Heart right ventricle (tissue), 16 donors: Measurements from ENCODE around the gene RBM27. TPM values are rescaled to one million over a fixed set of nuclear protein-coding genes. Genes with fewer than 3 reads are reported as not detected.

Source experiments
- ATAC-seq, 8 donors: fragments of 200-7000 bp; cut with Tn5 transposase; one replicate each; pipeline ENCODE4 v1.9.1; 2020; ENCODE audit warnings: mild to moderate bottlenecking in 8 of 8, moderate library complexity in 8 of 8, moderate number of reproducible peaks in 1 of 8
- DNase-seq, 2 donors: peaks; one replicate each; pipeline ENCODE4 v3.0.0-alpha.2; 2020
- H3K27ac ChIP-seq, 10 donors: fragments of 200-600 bp; sonication (generic) in 2 of 10; one replicate each; pipeline versions ENCODE4 v1.5.0 to v1.8.0; 2020 to 2022; ENCODE audit warnings: mild to moderate bottlenecking in 3 of 10
- H3K27me3 ChIP-seq, 7 donors: fragments of 200-600 bp; one replicate each; pipeline ENCODE4 v1.8.0; 2021 to 2022; ENCODE audit warnings: mild to moderate bottlenecking in 2 of 7
- H3K36me3 ChIP-seq, 9 donors: fragments of 200-600 bp; sonication (generic) in 1 of 9; one replicate each; pipeline versions ENCODE4 v1.5.0 to v1.8.0; 2020 to 2022; ENCODE audit warnings: mild to moderate bottlenecking in 2 of 9
- H3K4me1 ChIP-seq, 9 donors: fragments of 200-600 bp; sonication (generic) in 1 of 9; one replicate each; pipeline versions ENCODE4 v1.5.0 to v1.8.0; 2020 to 2022; ENCODE audit warnings: mild to moderate bottlenecking in 4 of 9
- H3K4me3 ChIP-seq, 10 donors: fragments of 200-600 bp; sonication (generic) in 2 of 10; one replicate each; pipeline versions ENCODE4 v1.5.0 to v1.8.0; 2020 to 2022; ENCODE audit warnings: mild to moderate bottlenecking in 7 of 10, moderate library complexity in 2 of 10
- H3K9me3 ChIP-seq, 11 donors: fragments of 200-600 bp in 10 of 11; sonication (generic) in 2 of 11; one replicate each; pipeline versions ENCODE4 v1.5.0 to v1.8.0; 2013 to 2022; ENCODE audit warnings: mild to moderate bottlenecking in 2 of 11, control low read depth in 1 of 11, moderate library complexity in 1 of 11
- CTCF ChIP-seq, 9 donors: fragments of 200-600 bp; sonication (generic) in 2 of 9; IDR thresholded peaks; one replicate each; pipeline versions ENCODE4 v1.5.0 to v1.8.0; 2021 to 2022; ENCODE audit warnings: antibody characterized with exemption in 9 of 9, mild to moderate bottlenecking in 5 of 9, moderate library complexity in 1 of 9
- WGBS, 2 donors: extraction: QIAGEN DNeasy Blood & Tissue Kit; methylation state at CpG; one replicate each; pipeline ENCODE4 v1.1.7; 2013; ENCODE audit warnings: inconsistent platforms in 1 of 2; 5-methylcytosine and 5-hydroxymethylcytosine counted together
- intact Hi-C, 10 donors: fragments of 100-400 bp; cut with DNase I; formaldehyde crosslinking; loops; one replicate each; pipeline versions ENCODE4 v1.11.1 to v1.14.2; 2022
- long read RNA-seq, 3 donors: library from polyadenylated mRNA; unstranded; transcript quantifications; one replicate each; pipeline ENCODE4 v2.0.0, GENCODE V29; 2020 to 2021
- polyA plus RNA-seq, 2 donors: library from polyadenylated mRNA; stranded (reverse); fragments of 200-250 nt; gene quantifications; one replicate each; pipeline ENCODE4 v1.2.3, GENCODE V29; 2013
- total RNA-seq, 10 donors: library from RNA; stranded (reverse); fragmentation: NEBNext Ultra II Directional in 3 of 10; extraction: Animal tissue kit (Norgen Biotek cat#: 25700) in 3 of 10; gene quantifications; one replicate each; pipeline versions ENCODE4 v1.2.1 to v1.2.4, GENCODE V29; 2021 to 2023
- donor health status: Arrhythmogenic right ventricular cardiomyopathy.
- donor health status: ischemic (EF 13 %, LVEDD 7.1; RV severe dilation, severe dysfunction).
- donor health status: healthy with polysubstance abuse.
- donor health status: DM: no; HTN: yes; CAD: no.
- donor health status: DM: no; HTN: no; CAD: no.
- donor health status: ischemic (EF 25% LVEDD 6.9; RV normal size, moderate dysfunction).
- donor health status: ischemic (EF 25% LVEDD 5.7; RV mildly dilated, moderate dysfunction).
- donor health status: healthy.
- donor health status: DM: yes; HTN: yes; CAD: no.
- donor health status: Ischemic cardiomyopathy.
- donor health status: ischemic (EF 35%, LVEDD 5.7; RV mildly dilated, moderate dysfunction).
- donor health status: nonischemic (EF 11% LVEDD 7.7; RV severe dilation, severe dysfunction).
- donor health status: DM: yes; HTN: yes; CAD: no.
- donor health status: PGD.
- donor health status: ischemic (EF 29% LVEDD 5.4; RV normal size, mild dysfunction).
- donor health status: nonischemic (EF 23%, LVEDD 6.1; RV moderate dilation, normal function).

The RBM27 gene, protein sequence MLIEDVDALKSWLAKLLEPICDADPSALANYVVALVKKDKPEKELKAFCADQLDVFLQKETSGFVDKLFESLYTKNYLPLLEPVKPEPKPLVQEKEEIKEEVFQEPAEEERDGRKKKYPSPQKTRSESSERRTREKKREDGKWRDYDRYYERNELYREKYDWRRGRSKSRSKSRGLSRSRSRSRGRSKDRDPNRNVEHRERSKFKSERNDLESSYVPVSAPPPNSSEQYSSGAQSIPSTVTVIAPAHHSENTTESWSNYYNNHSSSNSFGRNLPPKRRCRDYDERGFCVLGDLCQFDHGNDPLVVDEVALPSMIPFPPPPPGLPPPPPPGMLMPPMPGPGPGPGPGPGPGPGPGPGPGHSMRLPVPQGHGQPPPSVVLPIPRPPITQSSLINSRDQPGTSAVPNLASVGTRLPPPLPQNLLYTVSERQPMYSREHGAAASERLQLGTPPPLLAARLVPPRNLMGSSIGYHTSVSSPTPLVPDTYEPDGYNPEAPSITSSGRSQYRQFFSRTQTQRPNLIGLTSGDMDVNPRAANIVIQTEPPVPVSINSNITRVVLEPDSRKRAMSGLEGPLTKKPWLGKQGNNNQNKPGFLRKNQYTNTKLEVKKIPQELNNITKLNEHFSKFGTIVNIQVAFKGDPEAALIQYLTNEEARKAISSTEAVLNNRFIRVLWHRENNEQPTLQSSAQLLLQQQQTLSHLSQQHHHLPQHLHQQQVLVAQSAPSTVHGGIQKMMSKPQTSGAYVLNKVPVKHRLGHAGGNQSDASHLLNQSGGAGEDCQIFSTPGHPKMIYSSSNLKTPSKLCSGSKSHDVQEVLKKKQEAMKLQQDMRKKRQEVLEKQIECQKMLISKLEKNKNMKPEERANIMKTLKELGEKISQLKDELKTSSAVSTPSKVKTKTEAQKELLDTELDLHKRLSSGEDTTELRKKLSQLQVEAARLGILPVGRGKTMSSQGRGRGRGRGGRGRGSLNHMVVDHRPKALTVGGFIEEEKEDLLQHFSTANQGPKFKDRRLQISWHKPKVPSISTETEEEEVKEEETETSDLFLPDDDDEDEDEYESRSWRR
- 10 to 100 TPM; 10.8 to 21.5 (median 17.0) TPM for total RNA-seq
- polyA plus RNA-seq, result 1 to 10 TPM; 4.0 to 7.1 TPM
- long read RNA-seq, donor 1, full-length matches to known transcripts, result 7 of 13 reads
- long read RNA-seq, donor 1, partial matches to known transcripts, result 6 of 13 reads
- long read RNA-seq, donor 1, other reads (novel, unspliced or antisense), result 0 of 13 reads
- long read RNA-seq, donor 2, full-length matches to known transcripts, result 2 of 18 reads
- long read RNA-seq, donor 2, partial matches to known transcripts, result 16 of 18 reads
- long read RNA-seq, donor 2, other reads (novel, unspliced or antisense), result 0 of 18 reads
- long read RNA-seq, donor 3, full-length matches to known transcripts, result 1 of 29 reads
- long read RNA-seq, donor 3, partial matches to known transcripts, result 20 of 29 reads
- long read RNA-seq, donor 3, other reads (novel, unspliced or antisense), result 8 of 29 reads

- no peak for TF ChIP-seq CTCF (IDR thresholded peaks at IDR 0.05)
- peaks cover 2 to 43% (median 36%) of the 10 kb centered on the region in 9 donors for H3K4me1 ChIP-seq
- intact Hi-C loops, result loop anchor here in 3 of 10 donors (1.0 to 10.0 kb wide), 2 partner anchors 21 to 242 kb away; partner anchors contain the start of genes LARS1 (in 2 of the 3) and TCERG1 (in 1 of the 3)
- peak within 1 kb of the TSS; percentile 63 to 86 (median 76) for H3K4me3 ChIP-seq
- ATAC-seq (peak; percentile 100), DNase-seq (peak; percentile 96)
- no peaks in the 10 kb centered on the region for H3K9me3 ChIP-seq
- no peaks in the 10 kb centered on the region for H3K36me3 ChIP-seq
- 0 to 1% methylated on average over 48 of the region's 48 CpGs for WGBS, 2 donors
- peak within 1 kb of the TSS; percentile 9 to 92 (median 84) for H3K27ac ChIP-seq
- H3K27me3 ChIP-seq, result no peaks in the 10 kb centered on the region
Measured at GRCh38 chr5:146203011-146203871, at the start of gene RBM27. RBM27 (plus strand) TSS chr5:146203605; CDS start chr5:146203766, 161 bp downstream.

GRCh38 chr5:146158255-146158654 is 45.1 kb upstream of the RBM27 start:
- ATAC-seq (no peak), DNase-seq (no peak)
- Histone ChIP-seq H3K4me1 (no peaks in the 10 kb centered on the region), H3K9me3 (peaks cover 0 to 2% (median 0%) of the 10 kb centered on the region in 11 donors), H3K27ac (no peak overlapping the region), H3K4me3 (no peak overlapping the region), H3K27me3 (no peaks in the 10 kb centered on the region), H3K36me3 (peaks cover 0 to 100% (median 56%) of the 10 kb centered on the region in 9 donors)
- no peak for TF ChIP-seq CTCF (IDR thresholded peaks at IDR 0.05)
- intact Hi-C loops, result loop anchor here in 3 of 10 donors (10.0 kb wide), 2 partner anchors 107 to 127 kb away; no protein-coding TSS in a partner anchor

DNA sequence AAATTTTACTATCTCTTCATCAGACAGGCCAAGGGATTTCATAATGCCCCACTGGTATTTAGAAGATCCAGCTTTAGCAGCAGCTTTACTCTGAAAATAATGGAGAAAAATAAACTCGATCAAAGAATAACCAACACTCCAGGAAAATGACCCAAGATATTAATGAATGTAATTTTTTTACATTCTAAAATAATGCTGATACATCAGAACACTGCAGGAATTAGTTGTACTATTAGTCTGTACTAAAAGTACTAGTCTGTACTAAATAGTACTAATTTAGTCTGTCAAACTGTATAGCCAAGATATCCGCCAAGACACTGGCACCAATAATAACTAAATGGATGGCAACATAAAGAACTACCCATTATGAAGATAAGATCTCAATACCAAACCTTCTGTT is 39.0 kb upstream of the RBM27 start:
- intact Hi-C loops, result loop anchor here in 1 of 10 donors (5.0 to 10.0 kb wide), 3 partner anchors 50 to 108 kb away; no protein-coding TSS in a partner anchor
- peaks cover 0 to 100% (median 52%) of the 10 kb centered on the region in 9 donors for H3K36me3 ChIP-seq
- DNase-seq, result no peak

More for the DNA sequence above, 39.0 kb upstream of the RBM27 start:
- Histone ChIP-seq H3K4me3 (no peak overlapping the region), H3K27ac (no peak overlapping the region), H3K9me3 (no peaks in the 10 kb centered on the region), H3K4me1 (no peaks in the 10 kb centered on the region), H3K27me3 (no peaks in the 10 kb centered on the region)
- WGBS, 2 donors, result 96% methylated on average over 2 of the region's 2 CpGs
- no peak for ATAC-seq
- no peak for TF ChIP-seq CTCF (IDR thresholded peaks at IDR 0.05)
